HG03095 (cell line): Measurements from ENCODE around the gene UBE3D.
"Not testable (repeated sequence)": the region's sequence is repeated elsewhere in the genome, so short reads cannot be mapped to it uniquely, and the experiment has no call there.

Experiments
- ATAC-seq: cut with Tn5 transposase; IDR thresholded peaks from one replicate; pipeline ENCODE4 v1.9.1; 2021; ENCODE audit warnings: moderate library complexity; ENCODE audit not compliant: unreplicated experiment

Gene UBE3D

GRCh38 chr6:82877213-82878195, 188.1 kb downstream of the UBE3D start:
- no peak for ATAC-seq

GRCh38 chr6:82875573-82876185, 190.0 kb downstream of the UBE3D start:
- no peak for ATAC-seq

GRCh38 chr6:82874867-82875266, 190.8 kb downstream of the UBE3D start:
- no peak for ATAC-seq

GRCh38 chr6:82872185-82872584, 193.5 kb downstream of the UBE3D start:
- ATAC-seq, result no peak

- no peak for ATAC-seq
Measured at GRCh38 chr6:82870582-82871172, 195.0 kb downstream of the UBE3D start.

GRCh38 chr6:82869493-82869892, 196.1 kb downstream of the UBE3D start:
- ATAC-seq, result no peak

GRCh38 chr6:82867946-82868345, 197.7 kb downstream of the UBE3D start:
- ATAC-seq, result no peak

- ATAC-seq, result no peak
Measured at GRCh38 chr6:82866446-82866845, 199.2 kb downstream of the UBE3D start.

GRCh38 chr6:82865461-82865860, 200.2 kb downstream of the UBE3D start:
- ATAC-seq, result no peak

GRCh38 chr6:82863781-82864180, 201.9 kb downstream of the UBE3D start:
- ATAC-seq, result no peak

- ATAC-seq, result no peak
Measured at GRCh38 chr6:82862543-82862942, 203.1 kb downstream of the UBE3D start.

GRCh38 chr6:82861121-82861520, 204.5 kb downstream of the UBE3D start:
- ATAC-seq, result no peak

- ATAC-seq, result not testable (repeated sequence)
Measured at GRCh38 chr6:82856077-82856476, 209.6 kb downstream of the UBE3D start.

- ATAC-seq, result not testable (repeated sequence)
Measured at GRCh38 chr6:82852904-82853303, 212.7 kb downstream of the UBE3D start.

GRCh38 chr6:82843291-82843885, 222.3 kb downstream of the UBE3D start:
- ATAC-seq, result no peak

GRCh38 chr6:82842721-82843120, 222.9 kb downstream of the UBE3D start:
- no peak for ATAC-seq
